ENCODE results near the gene IL17RC.

DNA sequence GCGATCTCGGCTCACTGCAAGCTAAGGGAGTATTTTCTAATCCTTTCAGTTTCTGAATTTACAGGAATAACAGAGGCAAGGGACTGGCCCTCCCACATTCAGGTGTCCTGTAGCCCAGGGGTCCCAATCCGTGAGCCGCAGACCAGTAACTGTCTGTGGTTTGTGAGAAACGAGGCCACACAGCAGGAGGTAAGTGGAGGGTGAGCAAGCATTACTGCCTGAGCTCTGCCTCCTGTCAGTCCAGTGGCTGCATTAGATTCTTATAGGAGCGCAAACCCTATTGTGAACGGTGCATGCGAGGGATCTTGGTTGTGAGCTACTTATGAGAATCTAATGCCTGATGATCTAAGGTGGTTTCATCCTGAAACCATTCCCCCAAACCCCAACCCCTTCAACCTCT, 5.0 kb upstream of the IL17RC start:
- TF ChIP-seq POLR2AphosphoS5 (IDR thresholded peaks at IDR 0.05; ENCODE audit: low read depth, low read length) (no peak), TCF7L2 (IDR thresholded peaks at IDR 0.05; ENCODE audit: low read depth, low read length) (no peak)
- TF ChIP-seq, protein P1, sequence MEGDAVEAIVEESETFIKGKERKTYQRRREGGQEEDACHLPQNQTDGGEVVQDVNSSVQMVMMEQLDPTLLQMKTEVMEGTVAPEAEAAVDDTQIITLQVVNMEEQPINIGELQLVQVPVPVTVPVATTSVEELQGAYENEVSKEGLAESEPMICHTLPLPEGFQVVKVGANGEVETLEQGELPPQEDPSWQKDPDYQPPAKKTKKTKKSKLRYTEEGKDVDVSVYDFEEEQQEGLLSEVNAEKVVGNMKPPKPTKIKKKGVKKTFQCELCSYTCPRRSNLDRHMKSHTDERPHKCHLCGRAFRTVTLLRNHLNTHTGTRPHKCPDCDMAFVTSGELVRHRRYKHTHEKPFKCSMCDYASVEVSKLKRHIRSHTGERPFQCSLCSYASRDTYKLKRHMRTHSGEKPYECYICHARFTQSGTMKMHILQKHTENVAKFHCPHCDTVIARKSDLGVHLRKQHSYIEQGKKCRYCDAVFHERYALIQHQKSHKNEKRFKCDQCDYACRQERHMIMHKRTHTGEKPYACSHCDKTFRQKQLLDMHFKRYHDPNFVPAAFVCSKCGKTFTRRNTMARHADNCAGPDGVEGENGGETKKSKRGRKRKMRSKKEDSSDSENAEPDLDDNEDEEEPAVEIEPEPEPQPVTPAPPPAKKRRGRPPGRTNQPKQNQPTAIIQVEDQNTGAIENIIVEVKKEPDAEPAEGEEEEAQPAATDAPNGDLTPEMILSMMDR (IDR thresholded peaks at IDR 0.05) = no peak

Measured in Panc1 (cell line).